GM18873 (cell line): ENCODE measurements around the gene MIEF2.
"Not testable (repeated sequence)": the region's sequence is repeated elsewhere in the genome, so short reads cannot be mapped to it uniquely, and the experiment has no call there.

Source experiments
- ATAC-seq: cut with Tn5 transposase; IDR thresholded peaks from one replicate; pipeline ENCODE4 v1.9.1; 2021; ENCODE audit warnings: mild to moderate bottlenecking, moderate library complexity, moderate number of reproducible peaks; ENCODE audit not compliant: unreplicated experiment, low FRiP score

Gene MIEF2

GRCh38 chr17:18280766-18281371, 20.4 kb downstream of the MIEF2 start:
- no peak for ATAC-seq

- ATAC-seq, result no peak
These were observed 21.3 kb downstream of the MIEF2 start for GRCh38 chr17:18281788-18282187.

DNA sequence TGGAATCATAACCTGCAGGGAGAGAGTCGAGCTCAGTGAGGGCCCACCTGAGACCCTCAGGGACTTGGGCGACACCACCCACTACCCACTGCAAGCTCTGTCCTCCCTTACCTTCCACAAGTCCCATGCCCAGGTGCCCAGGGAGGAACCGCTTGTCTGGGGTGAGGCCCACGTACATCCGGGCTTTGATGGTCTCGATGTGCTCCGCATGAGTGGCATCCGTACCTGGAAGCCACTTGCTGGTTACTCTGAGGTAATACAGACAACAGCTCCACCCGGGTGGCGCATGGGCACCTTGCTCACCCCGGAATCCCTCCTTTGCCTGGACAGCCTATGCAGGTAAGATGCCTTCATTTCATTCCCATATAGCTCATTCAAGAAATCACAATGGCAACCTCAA, 24.8 kb downstream of the MIEF2 start:
- no peak for ATAC-seq

GRCh38 chr17:18291718-18292540, 31.5 kb downstream of the MIEF2 start:
- no peak for ATAC-seq

- ATAC-seq, result not testable (repeated sequence)
These were observed 37.6 kb downstream of the MIEF2 start for GRCh38 chr17:18298061-18298460.

DNA sequence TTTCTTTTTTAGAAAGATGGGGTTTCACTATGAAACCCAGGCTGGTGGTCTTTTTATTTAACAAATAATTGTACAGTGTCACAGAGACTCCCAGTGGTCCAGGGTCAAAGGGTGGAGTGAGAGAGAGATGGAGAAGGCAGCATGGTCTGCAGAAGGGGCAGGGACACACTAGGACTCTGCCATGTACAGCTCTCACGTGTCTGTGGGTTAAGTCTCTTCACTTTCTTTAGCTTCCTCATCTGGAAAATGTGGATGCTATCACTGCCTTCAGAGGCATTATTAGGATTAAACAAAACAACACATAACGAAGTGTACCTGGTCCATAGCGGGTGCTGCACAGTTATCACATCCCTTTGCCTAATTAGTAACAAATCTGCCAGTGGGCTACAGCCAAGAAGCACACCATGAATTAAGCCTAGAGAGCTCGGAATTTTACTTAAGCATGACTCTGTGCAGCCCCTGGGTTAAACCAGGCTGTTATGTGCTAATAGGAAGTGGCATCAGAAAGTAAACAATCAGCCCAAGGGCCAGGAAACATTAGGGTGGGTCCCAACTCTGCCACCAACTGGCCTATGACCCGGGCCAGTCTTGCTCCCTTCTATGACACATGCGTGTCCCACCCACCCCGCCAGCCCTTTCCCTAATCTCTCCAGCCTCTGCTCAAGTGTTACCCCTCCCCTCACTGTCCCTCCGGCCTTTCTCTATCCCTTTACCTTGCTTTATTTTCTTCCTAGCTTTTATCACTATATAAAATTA, 40.4 kb downstream of the MIEF2 start:
- no peak for ATAC-seq

DNA sequence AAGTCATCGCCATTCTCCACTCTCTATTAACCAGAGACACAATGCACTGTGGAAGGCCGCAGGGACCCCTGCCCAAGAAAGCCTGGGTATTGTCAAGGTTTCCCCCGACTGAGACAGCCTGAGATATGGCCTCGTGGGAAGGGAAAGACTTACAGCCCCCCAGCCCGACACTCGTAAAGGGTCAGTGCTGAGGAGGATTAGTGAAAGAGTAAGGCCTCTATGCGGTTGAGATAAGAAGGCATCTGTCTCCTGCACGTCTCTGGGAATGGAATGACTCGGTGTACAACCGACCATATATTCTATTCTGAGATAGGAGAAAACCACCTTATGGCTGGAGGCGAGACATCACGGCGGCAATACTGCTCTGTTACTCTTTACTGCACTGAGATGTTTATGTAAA, 42.7 kb downstream of the MIEF2 start:
- not testable (repeated sequence) for ATAC-seq

- ATAC-seq, result no peak
These were observed 48.7 kb downstream of the MIEF2 start for GRCh38 chr17:18309202-18309601.

GRCh38 chr17:18314059-18314730, 53.7 kb downstream of the MIEF2 start:
- peak; percentile 7 for ATAC-seq

DNA sequence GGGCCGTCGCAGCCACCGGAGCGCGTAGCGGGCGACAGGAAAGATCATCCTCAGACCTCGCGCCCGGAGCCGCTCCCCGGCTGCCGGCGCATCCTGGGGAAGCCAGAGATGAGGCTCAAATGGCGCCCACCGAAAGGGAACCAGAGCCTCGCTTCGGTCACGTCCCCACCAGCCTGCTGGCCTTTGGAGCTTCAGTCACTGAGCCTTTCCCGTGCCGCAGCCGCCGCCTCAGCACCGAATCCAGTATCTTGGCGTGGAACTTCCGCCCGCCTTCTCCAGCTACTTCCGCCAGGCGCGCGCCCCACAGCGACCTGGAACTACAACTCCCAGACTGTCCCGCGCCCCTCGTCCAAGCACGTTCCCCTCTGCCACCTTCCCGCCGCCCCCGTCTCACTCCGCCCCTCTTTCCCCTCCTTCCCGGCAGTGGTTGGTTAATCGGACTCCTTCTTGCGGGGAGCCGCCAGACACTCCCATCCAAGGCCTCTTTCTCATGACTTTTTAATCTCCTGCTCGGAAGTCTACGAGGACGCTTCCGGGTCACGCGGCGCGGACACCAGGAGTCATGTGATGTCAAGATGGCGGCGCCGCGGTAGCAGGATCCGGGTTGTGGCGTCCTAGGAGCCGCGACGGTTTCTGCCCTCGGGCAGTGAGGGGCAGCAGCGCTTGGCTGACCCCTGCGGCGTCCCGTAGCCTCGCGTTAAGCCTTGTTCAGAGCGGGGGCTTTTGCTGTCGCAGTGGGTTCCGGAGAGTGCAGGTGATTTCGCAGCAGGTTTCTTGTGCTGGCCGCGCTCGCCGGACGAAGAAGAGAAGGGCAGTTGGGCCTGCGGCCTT, 54.5 kb downstream of the MIEF2 start, which contains the start of the genes SMCR8 and TOP3A:
SMCR8 (plus strand) TSS at position 563 of the 831 bp plus-strand sequence. CDS start 497 bp downstream, outside the sequence.
TOP3A (minus strand) TSS at position 264 of the 831 bp plus-strand sequence; CDS start at position 48, 216 bp downstream.
- ATAC-seq, result peak; percentile 62

DNA sequence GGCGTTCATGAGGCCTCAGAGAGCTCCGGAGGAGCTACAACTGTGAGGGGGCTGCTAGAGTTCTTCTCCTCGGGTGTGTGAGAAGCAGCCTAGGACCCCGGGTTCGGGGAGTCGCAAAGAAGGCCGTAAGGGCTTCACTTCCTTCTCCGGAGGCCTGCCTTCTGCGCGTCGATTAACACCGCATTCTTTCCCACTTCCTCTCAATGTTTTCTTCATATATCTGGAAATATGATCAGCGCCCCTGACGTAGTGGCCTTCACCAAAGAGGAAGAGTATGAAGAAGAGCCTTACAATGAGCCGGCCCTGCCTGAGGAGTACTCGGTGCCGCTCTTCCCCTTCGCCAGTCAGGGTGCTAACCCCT, 55.1 kb downstream of the MIEF2 start:
- ATAC-seq, result no peak

DNA sequence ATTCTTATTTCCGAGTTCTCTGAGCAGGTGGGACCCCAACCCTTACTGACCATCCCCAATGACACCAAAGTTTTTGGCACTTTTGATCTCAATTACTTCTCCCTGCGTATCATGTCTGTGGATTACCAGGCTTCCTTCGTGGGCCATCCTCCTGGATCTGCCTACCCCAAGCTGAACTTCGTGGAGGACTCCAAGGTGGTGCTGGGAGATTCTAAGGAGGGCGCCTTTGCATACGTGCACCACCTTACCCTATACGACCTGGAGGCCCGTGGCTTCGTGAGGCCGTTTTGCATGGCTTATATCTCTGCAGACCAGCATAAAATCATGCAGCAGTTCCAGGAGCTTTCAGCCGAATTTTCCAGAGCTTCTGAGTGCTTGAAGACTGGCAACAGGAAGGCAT, 55.5 kb downstream of the MIEF2 start:
- ATAC-seq, result no peak
